Right ventricle myocardium inferior (tissue), 1 donor: ENCODE measurements around the gene PSME3. TPM values are rescaled to one million over a fixed set of nuclear protein-coding genes. Genes with fewer than 3 reads are reported as not detected.
A peak's percentile ranks its signal among the peaks of the same experiment; 100 is the strongest.

ENCODE experiments used
- ATAC-seq: fragments of 200-7000 bp; cut with Tn5 transposase; one replicate; pipeline ENCODE4 v1.9.1; 2020; ENCODE audit warnings: mild to moderate bottlenecking, moderate library complexity
- DNase-seq: peaks from one replicate; pipeline ENCODE4 v3.0.0; 2021; ENCODE audit errors: missing footprints
- intact Hi-C: fragments of 100-400 bp; cut with DNase I; formaldehyde crosslinking; loops from one replicate; pipeline ENCODE4 v1.11.0; 2022
- long read RNA-seq: library from polyadenylated mRNA; unstranded; transcript quantifications from one replicate; pipeline ENCODE4 v2.0.0, GENCODE V29; 2021
- total RNA-seq: library from RNA; stranded (reverse); fragmentation: NEBNext Ultra II Directional; extraction: Animal tissue kit (Norgen Biotek cat#: 25700); gene quantifications from one replicate; pipeline ENCODE4 v1.2.1, GENCODE V29; 2021
- donor health status: DM: no; HTN: yes; CAD: no; lungs with severe emphysema.

Gene PSME3, protein sequence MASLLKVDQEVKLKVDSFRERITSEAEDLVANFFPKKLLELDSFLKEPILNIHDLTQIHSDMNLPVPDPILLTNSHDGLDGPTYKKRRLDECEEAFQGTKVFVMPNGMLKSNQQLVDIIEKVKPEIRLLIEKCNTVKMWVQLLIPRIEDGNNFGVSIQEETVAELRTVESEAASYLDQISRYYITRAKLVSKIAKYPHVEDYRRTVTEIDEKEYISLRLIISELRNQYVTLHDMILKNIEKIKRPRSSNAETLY
- 69.0 TPM for total RNA-seq
- long read RNA-seq, transcript PSME3-210 (11 exons, 998 nt): major isoform, 29 of 32 reads
- long read RNA-seq, partial matches to known transcripts: 2 of 32 reads
- long read RNA-seq, other reads (novel, unspliced or antisense): 1 of 32 reads

DNA sequence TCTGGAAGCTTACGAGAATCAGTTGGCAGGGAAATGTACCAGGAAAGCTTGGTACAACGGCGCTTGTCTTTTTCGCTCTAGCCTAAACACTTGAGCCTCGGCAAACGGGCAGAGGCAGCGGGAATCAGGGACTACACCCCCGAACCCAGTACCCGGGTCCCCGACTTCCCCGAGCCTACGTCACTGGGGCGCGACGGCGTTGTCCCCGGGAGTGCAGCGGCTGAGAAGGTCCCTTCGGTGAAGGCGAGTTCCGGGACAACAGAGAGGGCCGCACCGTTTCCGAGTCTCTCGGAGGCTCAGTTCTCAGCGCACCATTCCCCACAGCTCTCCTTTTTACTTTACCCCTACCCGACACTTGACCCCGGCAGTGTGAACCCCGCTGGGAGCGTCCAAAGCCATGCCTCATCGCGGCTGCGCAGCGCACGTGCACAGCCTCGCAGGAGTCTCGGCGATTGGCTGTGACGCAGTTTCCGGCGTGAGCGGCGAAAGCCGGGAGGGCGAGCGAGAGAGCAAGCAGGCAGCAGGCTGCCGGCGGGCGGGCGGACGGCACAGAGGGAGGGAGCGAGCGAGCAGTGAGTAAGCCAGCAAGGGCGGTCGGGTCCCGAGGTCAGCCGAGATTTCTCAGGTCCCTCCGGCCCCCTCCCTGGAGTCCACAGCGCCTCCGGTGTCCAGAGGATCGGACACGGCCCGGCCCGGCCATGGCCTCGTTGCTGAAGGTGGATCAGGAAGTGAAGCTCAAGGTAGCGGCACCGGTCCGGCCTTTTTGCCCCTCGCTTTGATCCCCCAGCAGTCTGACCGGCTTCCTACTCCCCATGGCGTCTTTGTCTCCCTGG, at the start of gene PSME3:
TSS of gene PSME3 (plus strand) at position 464 of the 833 bp plus-strand sequence. CDS start at position 699, 235 bp downstream.
- intact Hi-C loops: no loop called here
- peak; percentile 98 for DNase-seq
- peak; percentile 93 for ATAC-seq

DNA sequence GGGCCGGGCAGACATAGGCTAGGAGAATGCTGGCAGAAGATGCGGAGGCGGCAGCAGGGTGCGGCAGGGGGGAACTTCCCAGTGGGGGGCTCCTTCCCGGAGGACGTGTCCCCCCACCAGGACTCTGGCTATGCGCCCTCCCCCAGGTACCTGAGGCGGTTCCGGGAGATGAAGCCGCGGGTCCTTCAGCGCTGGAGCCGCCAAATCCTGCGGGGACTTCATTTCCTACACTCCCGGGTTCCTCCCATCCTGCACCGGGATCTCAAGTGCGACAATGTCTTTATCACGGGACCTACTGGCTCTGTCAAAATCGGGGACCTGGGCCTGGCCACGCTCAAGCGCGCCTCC, 49.4 kb upstream of the PSME3 start:
- ATAC-seq (no peak), DNase-seq (no peak)
- intact Hi-C loops: no loop called here

DNA sequence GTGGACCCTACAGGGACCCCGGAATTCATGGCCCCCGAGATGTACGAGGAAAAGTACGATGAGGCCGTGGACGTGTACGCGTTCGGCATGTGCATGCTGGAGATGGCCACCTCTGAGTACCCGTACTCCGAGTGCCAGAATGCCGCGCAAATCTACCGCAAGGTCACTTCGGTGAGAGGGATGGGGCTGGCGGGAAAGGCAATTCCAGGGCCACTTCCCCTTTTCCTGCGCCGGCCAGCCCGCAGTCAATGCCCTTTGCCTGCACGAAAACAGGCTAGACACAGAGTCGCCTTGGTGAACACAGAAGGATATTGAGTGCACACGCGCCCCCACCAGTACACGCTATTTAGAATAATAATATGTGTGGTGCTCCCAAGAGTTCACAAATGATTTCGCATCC, 48.8 kb upstream of the PSME3 start:
- intact Hi-C loops: no loop called here
- no peak for ATAC-seq
- no peak for DNase-seq

DNA sequence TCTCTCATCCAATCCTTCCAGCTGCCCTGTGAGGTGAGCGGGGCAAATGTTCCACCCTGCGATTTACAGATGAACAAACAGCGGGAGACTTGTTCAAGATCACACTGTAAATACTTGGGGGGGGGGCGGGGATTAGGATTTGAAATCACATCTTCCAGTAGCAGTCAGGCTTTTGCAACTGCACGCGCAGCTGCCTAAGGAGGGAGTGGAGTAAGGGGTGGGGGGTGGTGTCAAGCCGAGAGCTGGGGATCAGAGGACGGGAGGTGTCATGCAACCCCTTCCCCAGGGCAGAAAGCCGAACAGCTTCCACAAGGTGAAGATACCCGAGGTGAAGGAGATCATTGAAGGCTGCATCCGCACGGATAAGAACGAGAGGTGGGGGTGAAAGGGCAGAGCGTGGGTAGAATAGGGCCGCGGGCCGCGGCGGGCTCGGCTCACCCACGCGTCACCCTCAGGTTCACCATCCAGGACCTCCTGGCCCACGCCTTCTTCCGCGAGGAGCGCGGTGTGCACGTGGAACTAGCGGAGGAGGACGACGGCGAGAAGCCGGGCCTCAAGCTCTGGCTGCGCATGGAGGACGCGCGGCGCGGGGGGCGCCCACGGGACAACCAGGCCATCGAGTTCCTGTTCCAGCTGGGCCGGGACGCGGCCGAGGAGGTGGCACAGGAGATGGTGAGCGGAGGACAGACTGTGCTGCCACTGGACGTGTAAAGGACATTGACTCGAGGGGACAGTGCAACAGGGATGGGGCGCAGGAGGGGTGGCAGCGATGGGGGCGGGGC, 48.2 kb upstream of the PSME3 start:
- intact Hi-C loops: no loop called here
- ATAC-seq (no peak), DNase-seq (no peak)

DNA sequence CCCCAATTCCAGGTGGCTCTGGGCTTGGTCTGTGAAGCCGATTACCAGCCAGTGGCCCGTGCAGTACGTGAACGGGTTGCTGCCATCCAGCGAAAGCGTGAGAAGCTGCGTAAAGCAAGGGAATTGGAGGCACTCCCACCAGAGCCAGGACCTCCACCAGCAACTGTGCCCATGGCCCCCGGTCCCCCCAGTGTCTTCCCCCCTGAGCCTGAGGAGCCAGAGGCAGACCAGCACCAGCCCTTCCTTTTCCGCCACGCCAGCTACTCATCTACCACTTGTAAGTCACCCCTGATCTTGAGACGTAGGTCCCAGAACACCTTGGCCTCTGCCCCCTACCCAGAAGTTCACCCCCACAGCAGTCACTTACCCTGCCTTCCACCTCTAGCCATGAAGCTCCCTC, 45.9 kb upstream of the PSME3 start:
- ATAC-seq: no peak
- intact Hi-C loops: no loop called here
- DNase-seq: no peak

DNA sequence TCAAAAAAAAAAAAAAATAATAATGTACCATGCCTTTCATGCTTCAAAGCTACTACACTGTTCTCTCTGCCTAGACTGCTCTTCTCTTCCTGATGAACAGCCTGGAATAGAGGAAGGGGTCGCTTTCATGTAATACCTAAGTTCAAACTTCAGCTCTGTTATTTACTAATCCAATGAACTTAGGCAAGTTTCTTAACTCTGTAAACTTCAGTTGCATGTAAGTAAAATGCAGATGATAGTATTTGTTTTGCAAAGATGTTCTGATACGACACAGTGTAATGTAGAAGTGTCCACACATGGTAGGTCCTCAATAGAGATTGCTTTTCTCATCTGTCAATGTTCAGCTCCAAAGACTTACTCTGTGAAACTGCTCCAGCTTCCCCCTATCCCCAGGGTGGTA, 41.2 kb upstream of the PSME3 start:
- ATAC-seq: no peak
- intact Hi-C loops: no loop called here
- DNase-seq: no peak

DNA sequence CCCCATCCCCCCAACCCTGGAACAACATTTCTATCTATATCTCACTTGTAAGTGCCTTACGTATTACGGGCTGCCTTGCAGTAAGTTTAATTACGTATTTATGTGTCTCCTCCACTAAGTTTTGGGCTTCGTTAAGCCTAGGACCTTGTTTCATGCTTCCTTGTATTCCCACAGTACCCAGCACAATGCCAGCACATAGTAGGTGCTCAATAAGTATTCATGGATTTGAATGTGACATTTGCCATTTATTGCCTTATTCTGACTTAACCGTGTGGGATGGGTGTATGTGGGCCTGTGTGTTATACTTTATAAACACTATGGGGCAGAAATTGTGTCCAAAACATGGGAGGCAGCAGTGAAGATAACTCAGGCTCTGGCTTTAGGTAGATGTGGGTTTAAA, 40.7 kb upstream of the PSME3 start:
- ATAC-seq (no peak), DNase-seq (no peak)
- intact Hi-C loops: no loop called here

DNA sequence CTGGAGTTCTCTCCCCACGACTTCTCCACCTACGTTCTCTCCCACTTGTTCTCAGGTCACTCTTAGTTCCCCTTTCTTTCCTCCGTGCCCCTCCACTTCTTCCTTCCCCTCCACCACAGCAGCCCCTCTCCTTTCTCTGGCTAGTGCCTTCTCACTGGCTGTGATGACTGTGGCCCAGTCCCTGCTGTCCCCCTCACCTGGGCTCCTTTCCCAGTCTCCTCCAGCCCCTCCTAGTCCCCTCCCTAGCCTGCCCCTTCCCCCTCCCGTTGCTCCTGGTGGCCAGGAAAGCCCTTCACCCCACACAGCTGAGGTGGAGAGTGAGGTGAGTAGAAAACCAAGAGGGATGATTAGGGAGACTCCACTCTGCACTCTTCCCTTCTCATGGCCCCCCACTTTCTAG, 38.1 kb upstream of the PSME3 start:
- intact Hi-C loops: no loop called here
- no peak for ATAC-seq
- DNase-seq: no peak

DNA sequence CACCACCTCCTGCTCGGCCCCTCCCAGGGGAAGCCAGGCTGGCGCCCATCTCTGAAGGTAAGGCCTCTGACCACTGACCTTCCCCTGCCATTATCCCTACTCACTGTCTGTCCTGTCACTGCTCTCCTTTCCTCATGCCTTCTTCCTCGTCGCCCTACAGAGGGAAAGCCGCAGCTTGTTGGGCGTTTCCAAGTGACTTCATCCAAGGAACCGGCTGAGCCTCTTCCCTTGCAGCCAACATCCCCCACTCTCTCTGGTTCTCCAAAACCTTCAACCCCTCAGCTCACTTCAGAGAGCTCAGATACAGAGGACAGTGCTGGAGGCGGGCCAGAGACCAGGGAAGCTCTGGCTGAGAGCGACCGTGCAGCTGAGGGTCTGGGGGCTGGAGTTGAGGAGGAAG, 37.7 kb upstream of the PSME3 start:
- DNase-seq (no peak), ATAC-seq (no peak)
- intact Hi-C loops: no loop called here

DNA sequence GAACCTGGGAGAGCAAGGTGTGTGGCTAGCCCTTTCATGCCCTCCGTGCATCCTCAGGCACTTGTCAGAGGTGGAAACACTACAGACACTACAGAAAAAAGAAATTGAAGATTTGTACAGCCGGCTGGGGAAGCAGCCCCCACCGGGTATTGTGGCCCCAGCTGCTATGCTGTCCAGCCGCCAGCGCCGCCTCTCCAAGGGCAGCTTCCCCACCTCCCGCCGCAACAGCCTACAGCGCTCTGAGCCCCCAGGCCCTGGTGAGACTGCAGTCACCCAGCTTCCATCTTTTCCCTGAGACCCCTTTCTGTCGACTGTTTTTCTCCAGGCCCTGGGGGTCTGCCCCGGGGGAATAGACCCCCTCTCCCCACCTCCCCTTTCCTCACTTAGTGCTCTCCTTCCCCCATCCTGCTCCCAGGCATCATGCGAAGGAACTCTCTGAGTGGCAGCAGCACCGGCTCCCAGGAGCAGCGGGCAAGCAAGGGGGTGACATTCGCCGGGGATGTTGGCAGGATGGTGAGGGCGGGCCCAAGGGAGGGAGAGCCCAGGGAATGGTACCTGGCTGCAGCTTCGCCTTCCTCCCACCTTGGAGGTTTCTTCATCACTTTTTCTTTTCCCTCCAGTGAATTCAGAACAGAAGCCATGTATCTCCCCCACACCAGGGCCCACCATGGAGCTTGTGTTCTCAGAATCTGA, 37.0 kb upstream of the PSME3 start:
- ATAC-seq: no peak
- intact Hi-C loops: no loop called here
- no peak for DNase-seq

DNA sequence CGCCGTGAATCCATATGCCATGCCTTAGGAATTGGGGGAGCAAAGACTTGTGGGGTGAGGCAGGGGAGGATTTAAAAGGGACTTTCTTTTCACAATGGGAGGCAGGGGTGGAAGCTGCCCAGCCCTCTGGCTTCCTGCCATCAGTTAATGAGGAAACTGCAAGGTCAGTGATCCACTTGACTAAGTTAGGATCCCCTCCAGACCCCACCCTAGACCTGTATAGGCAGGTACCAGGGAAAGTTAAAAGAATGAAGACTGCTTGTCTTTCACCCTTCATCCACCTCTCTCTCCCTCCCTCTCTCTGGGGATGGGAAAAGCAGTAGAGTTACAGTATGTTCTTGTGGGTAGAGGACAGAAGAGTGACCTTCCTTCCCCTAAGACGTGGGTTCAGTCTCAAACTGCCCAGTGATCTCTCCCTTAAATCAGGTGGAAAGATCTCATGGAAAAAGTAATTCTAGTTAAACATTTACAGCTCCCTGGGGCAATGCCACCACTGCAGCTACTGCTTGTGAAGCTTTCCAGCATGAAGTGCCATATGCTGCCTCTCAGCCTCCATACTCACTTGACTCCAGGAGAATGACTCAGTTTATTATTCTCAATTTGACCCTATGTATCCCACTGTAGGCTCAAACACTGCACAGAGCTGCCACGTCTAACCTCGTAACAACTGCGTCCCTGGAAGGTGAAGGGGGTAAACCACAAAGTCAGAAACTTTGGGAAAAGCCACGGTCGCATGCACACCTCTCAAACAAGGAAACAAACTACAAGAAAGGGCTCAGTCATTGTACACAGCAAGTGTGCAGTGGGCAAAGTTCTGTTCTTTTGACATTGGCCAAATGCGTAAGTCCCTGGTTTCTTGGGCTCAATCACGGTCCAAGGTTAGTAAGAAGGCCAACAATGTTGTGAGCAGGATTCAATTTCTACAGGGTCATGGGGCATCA, 35.9 kb upstream of the PSME3 start:
- DNase-seq (no peak), ATAC-seq (no peak)
- intact Hi-C loops: no loop called here

DNA sequence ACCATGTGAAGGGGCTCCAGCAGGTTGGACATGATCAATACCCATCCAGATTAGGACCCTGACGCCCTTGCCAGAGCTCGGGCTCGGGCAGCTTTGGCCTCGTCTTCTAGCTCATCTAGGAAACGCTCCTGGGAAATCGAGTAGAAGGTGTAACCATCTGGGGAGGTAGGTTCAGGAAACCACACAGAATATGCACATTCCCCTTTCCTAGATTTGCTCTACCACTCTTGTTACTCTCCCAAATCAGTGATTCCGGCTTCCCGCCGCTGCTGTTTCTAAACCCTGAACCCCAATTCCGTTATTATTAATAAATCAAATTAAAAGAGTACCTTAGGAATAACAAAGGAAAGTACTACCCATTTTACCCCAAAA, 35.2 kb upstream of the PSME3 start:
- no peak for ATAC-seq
- no peak for DNase-seq
- intact Hi-C loops: no loop called here

DNA sequence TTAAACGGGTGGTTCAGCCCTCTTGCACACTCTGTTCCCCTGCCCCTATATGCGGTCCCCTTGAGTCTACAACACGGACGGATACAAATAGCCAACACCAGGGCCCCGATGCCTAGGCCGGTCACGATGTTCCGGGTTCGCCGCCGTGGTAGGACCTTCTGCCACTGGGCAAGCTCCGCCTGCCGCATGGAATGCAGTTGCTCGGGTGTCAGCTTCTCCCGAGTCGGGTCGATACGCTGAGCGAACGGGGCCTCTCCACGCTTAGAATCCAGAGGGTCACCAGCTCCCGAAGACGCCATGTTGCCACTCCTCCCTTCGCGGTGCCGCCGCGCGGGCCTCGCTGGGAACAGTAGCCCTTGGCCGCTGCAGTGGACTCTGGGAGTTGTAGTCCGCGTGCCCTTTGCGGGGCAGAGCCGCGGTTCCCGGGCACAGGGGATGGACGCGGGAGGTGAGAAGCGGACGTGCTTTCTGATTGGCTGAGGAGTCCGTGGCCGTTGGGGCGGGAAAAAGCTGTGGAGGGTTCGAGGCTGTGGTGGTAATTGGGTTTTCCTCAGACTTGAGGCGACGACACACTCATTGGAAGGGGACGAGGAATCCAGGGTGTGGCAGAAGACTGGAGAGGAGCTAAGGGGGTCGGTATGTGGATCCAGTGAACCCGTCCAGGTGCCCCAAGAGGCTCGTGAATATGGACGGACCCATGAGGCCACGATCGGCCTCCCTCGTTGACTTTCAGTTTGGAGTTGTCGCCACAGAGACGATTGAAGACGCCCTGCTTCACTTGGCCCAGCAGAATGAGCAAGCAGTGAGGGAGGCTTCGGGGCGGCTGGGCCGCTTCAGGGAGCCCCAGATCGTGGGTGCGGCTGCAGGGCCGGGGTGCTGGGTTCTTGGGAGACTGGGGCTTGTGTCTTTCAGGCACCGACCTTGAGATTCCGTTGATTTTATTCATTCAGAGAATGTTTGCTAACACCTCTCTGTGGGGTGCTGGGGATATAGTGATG, 34.5 kb upstream of the PSME3 start, which contains the start of the genes CNTD1 and COA3:
TSS of gene CNTD1 (plus strand) at position 479 of the 998 bp plus-strand sequence. CDS start at position 686, 207 bp downstream.
TSS of gene COA3 (minus strand) at position 322 of the 998 bp plus-strand sequence. CDS start at position 299, 23 bp downstream.
- DNase-seq: peak; percentile 95
- intact Hi-C loops: no loop called here
- ATAC-seq: peak; percentile 97

DNA sequence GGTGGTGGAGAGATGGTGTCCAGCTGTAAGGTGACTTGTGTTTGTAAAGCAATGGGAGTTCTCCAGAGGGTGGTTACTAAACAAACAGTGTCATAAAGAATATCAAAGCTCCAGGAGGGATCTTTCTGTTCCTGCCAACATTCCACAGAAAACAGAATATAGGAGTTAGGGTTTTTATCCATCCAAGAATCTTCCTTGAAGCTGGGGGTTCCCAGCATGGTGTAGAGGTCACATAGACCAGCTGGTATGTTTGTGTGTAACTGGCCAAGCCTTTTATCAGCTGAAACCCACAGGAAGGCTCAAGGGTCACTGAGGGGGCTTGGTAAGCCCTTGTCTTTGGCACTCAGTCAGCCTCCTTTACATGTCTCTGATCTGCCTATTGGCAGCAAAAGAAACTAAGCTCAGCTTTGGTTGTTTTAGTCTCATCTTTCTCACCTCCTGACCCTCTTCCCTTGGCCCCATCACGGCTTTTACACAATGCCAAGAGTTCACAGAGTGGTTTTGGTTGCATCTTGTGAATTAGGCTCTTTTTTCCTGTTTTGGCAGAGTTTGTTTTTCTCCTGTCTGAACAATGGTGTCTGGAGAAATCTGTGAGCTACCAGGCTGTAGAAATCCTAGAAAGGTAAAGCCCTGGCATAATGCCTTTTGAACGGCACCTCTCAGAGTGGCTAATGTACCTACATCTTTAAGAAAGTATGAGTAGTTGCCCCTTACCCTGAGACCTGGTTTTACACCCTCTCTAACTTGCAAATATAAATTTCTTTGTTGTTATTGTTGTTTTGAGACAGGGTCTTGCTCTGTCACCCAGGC, 29.9 kb upstream of the PSME3 start:
- no peak for ATAC-seq
- intact Hi-C loops: no loop called here
- no peak for DNase-seq

DNA sequence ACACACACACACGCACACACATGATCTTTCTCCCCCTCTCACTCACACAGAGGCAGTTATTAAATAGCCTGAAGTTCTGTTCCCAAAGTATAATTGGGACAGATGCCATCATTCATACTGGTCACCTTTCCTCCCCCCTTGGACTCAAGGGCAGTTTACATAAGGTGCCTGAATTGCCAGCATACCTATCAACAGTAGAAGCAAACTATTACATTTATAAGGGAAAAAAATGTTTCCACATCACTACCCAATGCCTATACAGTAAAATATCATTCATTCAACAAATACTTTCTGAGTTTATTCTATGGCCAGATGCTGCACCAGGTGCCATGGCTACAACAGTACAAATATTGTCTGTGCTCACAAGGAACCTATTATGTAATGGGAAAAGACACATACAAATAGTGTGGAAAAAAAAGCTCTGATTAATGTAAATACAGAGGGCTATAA, 28.3 kb upstream of the PSME3 start:
- intact Hi-C loops: no loop called here
- DNase-seq: no peak
- no peak for ATAC-seq

DNA sequence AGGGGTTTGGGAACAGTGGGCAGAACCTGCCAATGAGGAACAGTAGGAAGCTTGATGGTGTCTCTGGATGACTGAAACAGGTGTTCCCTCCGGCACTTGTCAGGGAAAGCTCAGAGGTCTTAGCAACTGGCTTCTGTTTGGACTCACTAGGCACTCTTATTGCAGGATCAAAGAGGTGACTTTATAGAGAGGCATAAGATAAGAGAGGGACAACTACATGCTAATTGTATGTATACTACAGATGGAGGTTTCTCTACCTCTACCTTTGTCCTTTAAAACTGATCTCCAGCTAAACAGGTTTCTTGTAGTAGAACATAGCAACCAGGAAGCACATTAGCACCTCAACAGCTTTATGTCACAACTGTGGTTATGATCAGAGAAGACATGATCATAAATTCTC, 26.9 kb upstream of the PSME3 start:
- DNase-seq (no peak), ATAC-seq (no peak)
- intact Hi-C loops: no loop called here
